Chondrocyte (in vitro differentiated cells): ENCODE measurements around the gene EEF1AKMT3. TPM values are rescaled to one million over a fixed set of nuclear protein-coding genes. Genes with fewer than 3 reads are reported as not detected.
A peak's percentile ranks its signal among the peaks of the same experiment; 100 is the strongest.

Experiments
- DNase-seq: peaks from one replicate; pipeline ENCODE4 v3.0.0; 2021; ENCODE audit warnings: mixed read lengths, low spot score
- H3K27ac Mint-ChIP-seq: one replicate; pipeline ENCODE4 v1.8.0; 2021; ENCODE audit warnings: mild to moderate bottlenecking, moderate library complexity, mixed read lengths; ENCODE audit not compliant: unreplicated experiment
- H3K27me3 Mint-ChIP-seq: 2 replicates; pipeline ENCODE4 v1.8.0; 2021; ENCODE audit warnings: low read depth, mixed read lengths
- H3K36me3 Mint-ChIP-seq: 2 replicates; pipeline ENCODE4 v1.8.0; 2021; ENCODE audit warnings: low read depth, mixed read lengths
- H3K4me1 Mint-ChIP-seq: 2 replicates; pipeline ENCODE4 v1.8.0; 2021; ENCODE audit warnings: low read depth, mild to moderate bottlenecking, mixed read lengths
- H3K4me3 Mint-ChIP-seq: one replicate; pipeline ENCODE4 v1.8.0; 2021; ENCODE audit warnings: mild to moderate bottlenecking, moderate library complexity, mixed read lengths; ENCODE audit not compliant: unreplicated experiment
- H3K9me3 Mint-ChIP-seq: 2 replicates; pipeline ENCODE4 v1.8.0; 2021; ENCODE audit warnings: low read depth, mixed read lengths
- CTCF ChIP-seq: fragments of 200-600 bp; sonication (generic); IDR thresholded peaks from 2 replicates; pipeline ENCODE4 v1.5.0; 2021; ENCODE audit warnings: antibody characterized with exemption, mild to moderate bottlenecking, moderate library complexity
- total RNA-seq: library from RNA; stranded (reverse); gene quantifications from 3 replicates; pipeline ENCODE4 v1.2.1, GENCODE V29; 2021

EEF1AKMT3 gene
- total RNA-seq, 1 donor from 2014 or later, result 13.6 TPM

GRCh38 chr12:57744194-57744776 lies 28.1 kb upstream of the EEF1AKMT3 start:
- Mint-ChIP-seq H3K36me3 (peaks cover 20% of the 10 kb centered on the region), H3K4me3 (peak overlapping the region; percentile 95), H3K27ac (peak overlapping the region; percentile 99), H3K9me3 (no peaks in the 10 kb centered on the region), H3K27me3 (peaks cover 17% of the 10 kb centered on the region), H3K4me1 (peaks cover 21% of the 10 kb centered on the region)
- DNase-seq, result peak; percentile 72
- no peak for TF ChIP-seq CTCF

GRCh38 chr12:57744777-57745484 lies 27.5 kb upstream of the EEF1AKMT3 start, which contains the start of gene TSPAN31:
TSS of gene TSPAN31 (plus strand) at chr12:57745039. CDS start at chr12:57745155, 116 bp downstream.
- H3K27me3 Mint-ChIP-seq, result peaks cover 12% of the 10 kb centered on the region
- TF ChIP-seq CTCF, result no peak
- H3K4me3 Mint-ChIP-seq, result peak within 1 kb of the TSS; percentile 95
- H3K36me3 Mint-ChIP-seq, result peaks cover 20% of the 10 kb centered on the region
- peak within 1 kb of the TSS; percentile 99 for H3K27ac Mint-ChIP-seq
- H3K9me3 Mint-ChIP-seq, result no peaks in the 10 kb centered on the region
- H3K4me1 Mint-ChIP-seq, result peaks cover 20% of the 10 kb centered on the region
- peak; percentile 97 for DNase-seq

GRCh38 chr12:57745485-57745881 lies 26.9 kb upstream of the EEF1AKMT3 start:
- no peak for TF ChIP-seq CTCF

GRCh38 chr12:57746025-57746424 lies 26.4 kb upstream of the EEF1AKMT3 start:
- peaks cover 30% of the 10 kb centered on the region for H3K4me1 Mint-ChIP-seq
- no peak for TF ChIP-seq CTCF
- DNase-seq, result no peak
- peaks cover 24% of the 10 kb centered on the region for H3K36me3 Mint-ChIP-seq
- peaks cover 4% of the 10 kb centered on the region for H3K27me3 Mint-ChIP-seq
- no peaks in the 10 kb centered on the region for H3K9me3 Mint-ChIP-seq
- peak overlapping the region; percentile 95 for H3K4me3 Mint-ChIP-seq
- H3K27ac Mint-ChIP-seq, result peak overlapping the region; percentile 99

More at GRCh38 chr12:57745485-57745881, 26.9 kb upstream of the EEF1AKMT3 start:
- Mint-ChIP-seq H3K4me3 (peak overlapping the region; percentile 95), H3K27ac (peak overlapping the region; percentile 99), H3K9me3 (no peaks in the 10 kb centered on the region), H3K36me3 (peaks cover 22% of the 10 kb centered on the region), H3K27me3 (peaks cover 10% of the 10 kb centered on the region), H3K4me1 (peaks cover 25% of the 10 kb centered on the region)
- no peak for DNase-seq

GRCh38 chr12:57749061-57749460 lies 23.4 kb upstream of the EEF1AKMT3 start:
- peak overlapping the region; percentile 63 for H3K27ac Mint-ChIP-seq
- peaks cover 46% of the 10 kb centered on the region for H3K4me1 Mint-ChIP-seq
- peaks cover 27% of the 10 kb centered on the region for H3K36me3 Mint-ChIP-seq
- no peaks in the 10 kb centered on the region for H3K9me3 Mint-ChIP-seq
- H3K4me3 Mint-ChIP-seq, result no peak overlapping the region
- DNase-seq, result no peak
- no peak for TF ChIP-seq CTCF
- H3K27me3 Mint-ChIP-seq, result no peaks in the 10 kb centered on the region
